ENCODE measurements around the gene GP5.

DNA sequence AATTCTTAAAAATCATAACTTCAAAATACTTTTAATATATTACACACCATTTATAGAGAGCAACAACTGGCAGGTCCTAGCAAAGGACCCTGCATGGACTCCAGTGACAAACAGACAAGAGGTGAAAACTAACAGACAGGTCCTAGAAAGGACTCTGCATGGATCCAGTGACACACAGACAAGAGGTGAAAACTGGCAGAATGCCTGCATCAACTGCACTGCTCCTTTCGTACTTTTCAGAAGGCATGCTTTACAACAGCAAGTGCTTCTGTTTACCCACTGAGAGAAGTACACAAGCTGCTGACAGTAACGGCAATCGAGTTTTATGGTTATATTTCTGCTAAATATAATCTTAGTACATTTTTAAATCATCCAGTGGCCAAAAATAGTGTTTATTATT lies 24.3 kb upstream of the GP5 start:
- TF ChIP-seq POLR2A (IDR thresholded peaks at IDR 0.05; ENCODE audit: low read depth, low read length) (no peak), POU2F2 (IDR thresholded peaks at IDR 0.05; ENCODE audit: low read depth, low read length) (no peak), TAF1 (IDR thresholded peaks at IDR 0.05; ENCODE audit: low read depth, low read length) (no peak), POLR2AphosphoS5 (IDR thresholded peaks at IDR 0.05; ENCODE audit: low read depth, low read length) (no peak)

Data from GM12891 (cell line).